ENCODE data around the gene CCDC197.

CCDC197 gene

DNA sequence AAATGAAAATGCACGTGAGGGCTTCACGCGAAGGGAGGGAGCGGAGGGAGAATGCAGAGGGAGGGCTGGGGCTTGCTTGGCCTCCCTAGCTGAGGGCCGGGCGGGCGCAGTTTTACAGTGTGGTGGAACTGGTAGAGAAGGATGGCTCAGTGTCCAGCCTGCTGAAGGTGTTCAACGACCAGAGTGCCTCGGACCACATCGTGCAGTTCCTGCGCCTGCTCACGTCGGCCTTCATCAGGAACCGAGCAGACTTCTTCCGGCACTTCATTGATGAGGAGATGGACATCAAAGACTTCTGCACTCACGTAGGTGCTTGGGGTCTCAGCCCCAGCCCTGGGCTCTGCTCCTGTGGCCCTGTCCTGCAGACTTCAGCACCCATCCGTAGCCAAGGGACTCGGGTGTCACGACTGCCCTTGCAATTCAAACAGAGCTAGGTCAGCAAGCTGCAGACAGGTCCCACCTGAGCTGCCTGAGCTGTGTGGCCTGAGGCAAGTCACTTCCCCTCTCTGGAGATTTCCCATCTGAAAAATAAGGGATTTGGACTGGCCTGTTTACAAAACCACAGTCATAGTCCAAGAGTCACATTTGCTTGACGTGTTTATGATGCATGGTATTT lies 47.5 kb downstream of the CCDC197 start:
- DNase-seq, result no peak

DNA sequence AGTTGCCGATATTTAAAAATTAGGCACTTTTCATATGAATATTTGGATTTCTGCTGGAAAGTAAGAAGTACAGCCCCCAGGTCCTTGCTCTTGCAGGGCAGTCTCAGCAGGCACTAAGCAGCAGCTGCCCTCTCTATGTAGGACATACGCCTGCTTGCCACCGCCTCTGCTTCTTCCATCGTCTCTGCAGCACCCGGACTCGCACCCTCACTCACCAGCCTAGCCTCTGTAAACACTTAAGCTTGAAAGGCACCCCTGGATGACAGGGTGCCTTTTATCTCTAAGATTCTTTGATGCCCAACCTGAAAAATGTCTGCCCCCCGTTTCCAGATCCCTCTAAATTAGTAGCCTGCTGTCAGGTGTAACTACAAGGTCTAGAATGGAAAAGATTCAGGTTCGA lies 48.0 kb downstream of the CCDC197 start:
- no peak for DNase-seq

DNA sequence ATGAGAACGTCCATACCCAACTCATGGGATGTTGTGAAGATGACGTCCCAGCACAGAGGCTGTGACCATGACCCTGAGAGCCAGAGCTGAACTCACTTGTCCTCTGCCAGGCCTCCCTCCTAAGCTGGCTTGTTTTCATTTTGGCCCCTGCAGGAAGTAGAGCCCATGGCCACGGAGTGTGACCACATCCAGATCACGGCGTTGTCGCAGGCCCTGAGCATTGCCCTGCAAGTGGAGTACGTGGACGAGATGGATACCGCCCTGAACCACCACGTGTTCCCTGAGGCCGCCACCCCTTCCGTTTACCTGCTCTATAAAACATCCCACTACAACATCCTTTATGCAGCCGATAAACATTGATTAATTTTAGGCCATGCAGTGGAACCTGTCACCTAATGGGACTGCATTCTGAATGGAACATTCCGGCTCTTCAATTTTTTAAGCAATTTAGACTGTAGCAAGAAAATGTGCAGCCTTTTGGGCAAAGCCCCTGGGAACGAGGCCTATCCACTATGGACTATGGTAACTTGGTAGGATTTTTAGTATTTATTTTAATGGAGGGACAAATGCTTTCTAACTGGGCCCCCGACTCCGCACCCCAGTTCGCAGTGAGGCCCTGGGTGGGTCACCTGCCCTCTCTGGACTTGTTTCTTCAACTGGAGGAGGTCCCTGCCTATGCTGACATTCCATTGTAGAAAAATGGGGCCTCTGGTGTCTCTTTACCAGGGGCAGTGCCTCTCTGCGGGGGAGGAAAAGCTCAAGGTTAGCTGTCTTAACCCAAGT lies 48.7 kb downstream of the CCDC197 start:
- no peak for DNase-seq

DNA sequence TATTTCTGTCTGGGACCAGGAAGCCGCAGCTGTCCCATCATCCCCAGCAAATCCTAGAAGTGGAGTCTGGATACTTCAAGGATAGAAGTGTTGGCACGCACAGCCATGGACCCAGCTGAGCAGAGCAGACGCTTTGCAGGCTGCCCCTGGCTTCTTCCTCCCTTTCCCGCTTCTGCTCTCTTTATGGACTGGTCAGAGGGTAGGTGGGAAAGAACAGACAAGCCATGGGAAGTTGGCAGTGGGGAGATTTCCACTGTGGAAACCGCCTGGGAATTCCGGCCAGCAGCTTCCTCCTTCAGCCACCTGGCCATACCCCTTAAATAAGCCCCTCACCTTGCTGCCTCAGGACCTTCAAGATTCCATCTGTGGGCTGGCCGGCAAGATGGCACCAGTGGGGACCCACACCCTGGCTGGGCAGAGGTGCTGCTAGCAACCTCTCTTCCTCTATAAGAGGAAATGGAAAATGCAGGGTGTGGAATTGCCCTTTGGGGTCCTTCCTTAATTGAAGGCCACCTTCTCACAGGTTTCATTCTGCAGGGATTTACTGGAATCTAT lies 49.7 kb downstream of the CCDC197 start:
- no peak for DNase-seq

DNA sequence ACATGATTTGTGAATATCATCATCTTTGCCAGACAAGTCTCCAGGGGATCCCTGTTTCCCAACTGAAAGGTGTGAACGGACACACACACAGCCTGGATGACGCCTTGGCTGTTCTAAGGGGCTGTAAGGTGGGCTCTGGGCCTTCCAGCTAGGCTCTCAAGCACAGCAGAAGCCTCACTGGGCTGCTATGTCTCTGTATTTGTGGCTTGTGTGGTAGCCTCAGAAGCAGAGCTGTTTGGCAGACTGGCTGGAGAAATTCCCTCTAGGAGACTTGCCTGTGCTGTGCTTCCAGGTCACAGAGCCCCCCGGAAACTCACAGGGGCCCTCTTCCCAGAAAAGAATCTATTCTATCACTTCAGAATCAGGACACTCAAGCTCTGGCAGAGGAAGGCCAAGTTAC lies 50.5 kb downstream of the CCDC197 start:
- no peak for DNase-seq

DNA sequence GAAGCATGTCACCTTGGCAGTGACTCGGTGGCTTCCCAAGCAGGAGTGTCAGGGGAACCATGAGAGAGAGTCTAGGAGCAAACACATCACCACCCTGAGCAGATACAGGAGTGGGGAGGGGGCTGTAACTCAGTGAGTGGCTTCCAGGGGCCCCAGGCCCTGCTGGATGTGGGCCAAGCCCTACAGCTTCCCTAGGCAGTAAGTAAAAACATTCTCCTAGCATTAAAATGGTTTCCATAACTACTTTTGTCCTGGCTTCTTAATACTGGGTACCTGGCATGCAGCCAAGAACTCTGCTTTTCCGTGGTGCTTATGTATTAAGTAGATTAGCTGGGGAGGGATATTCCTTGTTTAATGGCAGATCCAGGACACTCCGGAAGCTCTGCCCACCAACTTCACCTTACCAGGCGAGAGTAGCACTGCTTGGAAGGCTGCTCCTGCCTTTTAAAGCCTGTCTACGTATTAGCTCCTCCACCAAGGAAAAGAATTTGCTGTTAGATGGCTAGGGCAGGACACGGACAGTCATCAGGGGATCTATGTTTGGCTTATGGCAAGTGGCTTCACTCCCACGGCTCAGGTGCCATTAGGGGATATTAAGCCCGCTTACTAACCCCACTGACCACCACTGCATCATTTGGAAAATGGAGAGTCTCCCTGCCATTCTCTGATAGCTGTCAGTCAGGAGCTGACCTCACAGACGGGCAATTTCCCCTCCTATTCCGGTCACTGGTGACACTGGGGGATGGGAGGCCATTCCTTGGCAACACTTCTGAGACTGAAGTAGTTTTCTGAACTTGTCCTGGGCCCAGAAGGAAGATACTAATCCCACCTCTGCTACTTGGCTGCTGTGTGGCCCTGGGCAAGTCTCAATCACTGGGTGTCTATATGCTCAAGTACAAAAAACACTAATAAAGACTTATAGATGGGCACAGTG lies 51.9 kb downstream of the CCDC197 start:
- DNase-seq, result no peak

DNA sequence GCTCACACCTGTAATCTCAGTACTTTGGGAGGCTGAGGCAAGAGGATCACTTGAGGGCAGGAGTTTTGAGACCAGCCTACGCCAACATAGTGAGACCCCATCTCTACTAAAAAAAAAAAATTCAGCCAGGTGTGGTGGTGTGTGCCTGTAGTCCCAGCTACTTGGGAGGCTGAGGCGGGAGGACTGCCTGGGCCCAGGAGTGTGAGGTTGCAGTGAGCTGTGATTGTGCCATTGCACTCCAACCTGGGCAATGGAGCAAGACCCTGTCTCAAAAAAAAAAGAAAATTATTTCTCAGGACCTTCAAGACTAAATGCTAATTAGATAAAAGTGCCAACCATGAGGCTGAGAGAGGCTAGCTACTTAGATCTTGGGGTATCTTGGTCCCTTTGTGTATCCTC lies 52.5 kb downstream of the CCDC197 start:
- DNase-seq, result no peak

DNA sequence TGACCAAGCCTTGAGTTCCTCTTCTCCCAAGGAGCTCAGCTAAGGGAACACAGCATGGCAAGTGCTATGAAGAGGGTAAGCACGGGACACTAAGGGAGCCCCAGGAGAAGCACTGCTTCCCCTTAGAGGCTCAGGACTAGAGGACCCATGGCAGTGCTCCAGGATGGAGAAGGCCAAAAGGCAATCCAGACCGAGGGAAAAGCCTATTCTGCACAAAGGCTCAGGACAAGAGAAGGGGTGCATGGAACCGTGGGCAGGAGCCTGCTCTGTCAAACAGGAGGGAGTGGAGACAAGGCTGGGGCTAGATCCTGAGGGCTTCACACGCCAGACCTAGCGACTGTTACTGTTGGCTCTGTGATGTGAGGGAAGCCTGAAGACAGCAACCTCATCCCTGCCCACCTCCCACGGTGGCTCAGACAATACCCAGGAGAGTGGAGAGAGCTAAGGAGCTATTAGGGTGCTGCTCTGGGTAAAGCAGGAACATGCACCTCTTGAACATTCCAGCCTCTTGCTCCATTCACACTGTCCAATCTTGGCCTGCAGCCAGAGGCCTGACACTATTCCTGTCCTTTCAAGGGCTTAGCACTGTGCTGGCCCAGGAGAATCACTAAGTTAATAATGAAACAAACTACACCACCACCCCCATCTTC lies 53.3 kb downstream of the CCDC197 start:
- DNase-seq, result no peak

DNA sequence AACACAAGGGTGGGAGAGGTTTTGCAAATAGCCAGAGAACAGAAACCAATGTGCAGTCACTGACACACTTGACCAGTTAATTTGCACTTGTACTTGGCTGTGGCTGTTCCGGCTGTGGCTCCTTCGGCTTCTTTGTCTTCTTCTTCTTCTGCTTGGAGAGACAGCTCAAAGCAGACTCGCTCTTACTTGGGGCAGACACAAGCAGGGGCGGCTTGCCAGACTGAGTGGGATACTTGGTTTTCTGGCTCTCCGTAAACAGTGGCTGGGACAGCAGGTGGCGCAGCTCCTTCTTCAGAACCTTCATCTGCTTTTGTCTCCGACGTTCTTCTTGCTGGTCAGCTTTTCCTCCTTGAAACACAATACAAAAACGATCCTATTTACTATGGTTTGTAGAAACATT lies 54.0 kb downstream of the CCDC197 start:
- DNase-seq, result peak; percentile 34

DNA sequence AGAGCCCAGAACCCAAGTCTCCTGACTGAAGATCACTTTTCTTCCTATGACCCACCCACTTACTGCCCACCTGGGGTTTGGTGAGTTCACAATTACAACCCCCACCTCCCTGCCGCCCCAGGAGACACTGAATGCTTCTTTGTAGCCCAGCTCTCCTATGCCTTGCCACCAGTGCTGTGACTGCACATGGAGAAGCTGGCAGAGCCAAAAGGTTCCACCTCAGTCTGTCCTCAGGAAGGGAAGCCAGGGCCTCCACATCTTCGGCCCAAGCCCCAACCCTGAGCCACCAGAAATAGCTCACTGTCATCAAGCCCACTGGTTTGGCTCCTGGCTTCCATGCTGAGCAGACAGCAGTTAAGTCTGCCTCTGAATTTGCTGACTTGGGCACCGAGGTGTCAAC lies 54.7 kb downstream of the CCDC197 start:
- DNase-seq, result no peak

DNA sequence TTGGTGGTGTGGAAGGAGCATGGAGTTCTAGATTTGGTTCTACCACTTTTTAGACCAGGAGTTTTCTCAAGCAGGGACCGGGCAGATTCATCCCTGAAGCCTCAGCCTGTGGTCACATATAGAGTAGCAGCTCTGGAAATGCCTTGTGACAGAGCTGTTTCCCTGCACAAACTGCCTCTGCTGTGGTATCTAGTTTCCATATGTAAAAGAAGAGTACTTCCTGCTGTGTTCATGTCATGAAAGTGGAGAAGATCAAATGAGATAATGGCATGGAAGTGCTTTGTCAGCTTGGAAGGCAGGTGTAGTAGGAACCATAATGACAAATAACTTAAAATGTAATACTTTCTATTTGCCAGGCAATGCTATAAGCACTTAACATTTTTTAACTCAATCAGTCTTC lies 55.1 kb downstream of the CCDC197 start:
- no peak for DNase-seq

DNA sequence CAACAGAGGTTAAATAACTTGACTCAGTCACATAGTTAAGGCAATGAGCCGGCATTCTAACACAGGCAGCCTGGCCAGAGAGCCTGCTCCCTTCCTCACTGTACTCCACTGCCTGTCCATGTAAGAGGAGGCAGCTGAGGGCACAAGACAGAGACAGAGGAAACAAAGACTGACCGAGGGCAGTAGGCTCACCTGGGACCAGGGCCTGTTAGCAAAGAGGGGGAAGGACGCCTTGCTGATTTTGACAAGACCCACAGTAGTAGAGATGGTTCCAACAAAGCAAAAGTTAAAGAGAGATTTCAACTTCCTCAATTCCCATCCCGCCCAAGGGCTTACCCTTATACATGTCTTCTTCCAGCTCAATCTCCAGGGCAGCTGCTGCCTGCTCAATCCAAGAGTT lies 55.6 kb downstream of the CCDC197 start:
- no peak for DNase-seq

DNA sequence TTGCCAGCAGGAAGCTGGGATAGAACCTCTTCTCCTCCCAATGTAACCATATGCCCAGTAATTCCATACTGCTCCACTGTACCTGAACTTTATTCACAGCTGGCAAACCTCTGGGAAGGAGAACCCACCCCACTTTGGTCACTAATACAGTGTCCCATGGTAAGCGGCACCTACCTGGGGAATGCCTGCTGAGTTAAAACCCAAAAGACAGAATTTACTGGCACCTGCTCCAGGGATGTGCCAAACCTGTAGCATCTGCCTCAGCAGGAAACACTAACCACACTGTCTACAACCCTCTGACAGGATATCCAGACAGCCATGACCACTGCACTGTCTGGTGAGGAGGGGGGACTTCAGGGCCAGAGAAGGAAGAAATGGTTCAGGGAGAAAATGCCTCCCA lies 57.3 kb downstream of the CCDC197 start:
- no peak for DNase-seq

DNA sequence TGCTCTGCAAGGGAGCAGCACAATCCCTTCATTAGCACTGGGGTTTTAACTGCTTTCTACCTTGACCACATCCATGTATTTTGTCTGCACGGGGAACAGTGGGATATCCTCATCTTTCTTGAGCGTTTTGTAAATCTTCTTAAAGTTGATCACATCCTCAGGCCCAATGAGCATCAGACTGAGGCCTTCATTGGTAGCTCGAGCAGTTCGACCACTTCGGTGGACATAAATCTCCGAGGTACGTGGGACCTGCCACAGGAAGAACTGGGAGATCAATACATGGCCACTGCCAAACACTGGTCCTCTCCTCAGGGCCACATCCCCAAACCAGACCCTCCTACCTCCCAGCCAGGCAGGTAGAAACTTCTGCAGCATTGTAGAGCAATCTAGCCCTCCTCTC lies 57.8 kb downstream of the CCDC197 start:
- no peak for DNase-seq

DNA sequence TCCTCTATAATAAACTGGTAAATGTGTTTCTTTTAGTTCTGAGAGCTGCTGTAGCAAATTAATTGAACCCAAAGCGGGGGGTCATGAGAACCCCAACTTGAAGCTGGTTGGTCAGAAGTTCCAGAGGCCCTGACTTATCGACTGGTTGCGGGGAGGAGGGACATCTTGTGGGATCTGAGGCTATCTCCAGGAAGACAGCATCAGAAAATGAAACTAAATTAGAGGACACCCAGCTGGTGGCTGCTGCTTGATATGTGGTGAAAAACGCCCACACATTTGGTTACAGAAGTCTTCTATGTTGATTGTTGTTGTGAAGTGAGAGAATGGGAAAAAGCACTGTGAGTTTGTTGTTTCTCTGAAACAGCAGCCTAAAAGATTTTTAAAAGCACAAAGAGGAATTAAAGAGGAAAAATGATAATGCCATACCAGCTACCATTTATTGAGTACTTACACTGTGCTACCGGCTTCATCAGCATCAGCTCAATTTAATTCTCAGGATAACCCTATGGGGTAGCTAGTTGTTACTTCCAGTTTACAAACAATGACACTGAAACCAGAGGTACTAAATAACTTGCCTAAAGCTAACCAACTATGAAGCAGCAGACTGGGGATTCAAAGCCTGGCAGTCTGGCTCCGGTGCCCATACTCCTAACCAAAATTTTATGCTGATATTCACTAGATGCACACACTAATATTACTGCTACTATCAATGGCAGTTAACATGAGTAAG lies 59.6 kb downstream of the CCDC197 start:
- no peak for DNase-seq

DNA sequence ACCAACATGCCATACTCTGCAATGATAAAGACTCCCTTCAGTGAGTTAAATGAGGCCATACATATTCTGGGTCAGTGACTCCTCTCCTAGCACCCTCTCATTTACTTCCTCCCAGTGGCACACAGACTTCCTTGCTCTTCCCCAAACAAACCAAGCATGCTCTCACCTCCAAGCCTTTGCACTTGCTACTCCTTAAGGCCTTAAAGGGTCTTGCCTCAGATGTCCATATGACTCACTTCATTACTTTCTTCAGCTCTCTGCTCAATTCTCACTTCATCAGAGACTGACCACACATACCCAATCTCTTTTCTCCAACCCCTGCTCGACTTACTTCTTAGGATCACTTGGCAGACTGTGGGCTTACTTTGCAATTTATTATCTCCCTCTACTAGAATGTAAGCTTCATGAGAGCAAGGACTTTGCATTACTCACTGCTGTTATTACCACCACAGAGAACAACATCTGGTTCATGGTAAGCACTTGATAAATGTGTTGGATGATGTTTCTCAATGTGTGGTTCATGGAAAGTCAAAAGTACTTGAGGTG lies 61.1 kb downstream of the CCDC197 start:
- DNase-seq, result no peak

All from fibroblast of skin of abdomen (primary cell).